Measurements from ENCODE around the gene ZNF425. TPM values are rescaled to one million over a fixed set of nuclear protein-coding genes. Genes with fewer than 3 reads are reported as not detected.

The ZNF425 gene
- total and polyA plus RNA-seq, 9 of the 15 experiments (the other 6 are each of a cell fraction or from before 2014, with no cell fraction given) = 0.03 to 0.89 (median 0.54) TPM

DNA sequence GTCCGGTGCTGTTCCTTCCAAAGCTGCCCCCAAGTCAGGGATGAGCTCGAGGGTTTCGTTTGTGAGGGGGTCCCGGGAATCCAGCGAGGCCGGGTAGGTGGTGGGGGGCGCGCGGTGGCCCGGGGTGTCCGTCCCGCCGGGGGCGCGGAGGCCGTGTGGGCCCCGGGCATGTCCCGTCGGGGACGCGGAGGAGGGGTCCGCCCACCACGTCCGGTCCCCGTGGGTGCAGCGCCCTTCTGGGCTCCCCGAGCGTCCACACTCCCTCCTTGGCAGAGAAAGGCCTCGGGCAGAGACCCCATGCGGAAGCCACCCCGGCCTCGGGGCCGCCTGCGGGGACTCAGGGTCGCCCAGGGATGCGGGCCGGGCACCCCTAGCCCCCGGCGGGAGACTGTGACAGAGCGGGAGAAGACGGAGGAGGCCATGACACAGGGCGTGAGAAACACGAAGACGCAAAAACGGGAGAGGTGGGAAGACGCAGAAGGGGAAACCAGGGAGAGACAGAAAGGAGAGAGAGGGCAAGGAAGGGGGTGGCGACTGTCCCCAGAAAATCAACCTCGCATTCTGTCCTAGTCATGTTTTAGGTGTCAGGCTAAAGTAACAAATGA is 640 bp upstream of the ZNF425 start (continued):
- TF ChIP-seq, protein P1, sequence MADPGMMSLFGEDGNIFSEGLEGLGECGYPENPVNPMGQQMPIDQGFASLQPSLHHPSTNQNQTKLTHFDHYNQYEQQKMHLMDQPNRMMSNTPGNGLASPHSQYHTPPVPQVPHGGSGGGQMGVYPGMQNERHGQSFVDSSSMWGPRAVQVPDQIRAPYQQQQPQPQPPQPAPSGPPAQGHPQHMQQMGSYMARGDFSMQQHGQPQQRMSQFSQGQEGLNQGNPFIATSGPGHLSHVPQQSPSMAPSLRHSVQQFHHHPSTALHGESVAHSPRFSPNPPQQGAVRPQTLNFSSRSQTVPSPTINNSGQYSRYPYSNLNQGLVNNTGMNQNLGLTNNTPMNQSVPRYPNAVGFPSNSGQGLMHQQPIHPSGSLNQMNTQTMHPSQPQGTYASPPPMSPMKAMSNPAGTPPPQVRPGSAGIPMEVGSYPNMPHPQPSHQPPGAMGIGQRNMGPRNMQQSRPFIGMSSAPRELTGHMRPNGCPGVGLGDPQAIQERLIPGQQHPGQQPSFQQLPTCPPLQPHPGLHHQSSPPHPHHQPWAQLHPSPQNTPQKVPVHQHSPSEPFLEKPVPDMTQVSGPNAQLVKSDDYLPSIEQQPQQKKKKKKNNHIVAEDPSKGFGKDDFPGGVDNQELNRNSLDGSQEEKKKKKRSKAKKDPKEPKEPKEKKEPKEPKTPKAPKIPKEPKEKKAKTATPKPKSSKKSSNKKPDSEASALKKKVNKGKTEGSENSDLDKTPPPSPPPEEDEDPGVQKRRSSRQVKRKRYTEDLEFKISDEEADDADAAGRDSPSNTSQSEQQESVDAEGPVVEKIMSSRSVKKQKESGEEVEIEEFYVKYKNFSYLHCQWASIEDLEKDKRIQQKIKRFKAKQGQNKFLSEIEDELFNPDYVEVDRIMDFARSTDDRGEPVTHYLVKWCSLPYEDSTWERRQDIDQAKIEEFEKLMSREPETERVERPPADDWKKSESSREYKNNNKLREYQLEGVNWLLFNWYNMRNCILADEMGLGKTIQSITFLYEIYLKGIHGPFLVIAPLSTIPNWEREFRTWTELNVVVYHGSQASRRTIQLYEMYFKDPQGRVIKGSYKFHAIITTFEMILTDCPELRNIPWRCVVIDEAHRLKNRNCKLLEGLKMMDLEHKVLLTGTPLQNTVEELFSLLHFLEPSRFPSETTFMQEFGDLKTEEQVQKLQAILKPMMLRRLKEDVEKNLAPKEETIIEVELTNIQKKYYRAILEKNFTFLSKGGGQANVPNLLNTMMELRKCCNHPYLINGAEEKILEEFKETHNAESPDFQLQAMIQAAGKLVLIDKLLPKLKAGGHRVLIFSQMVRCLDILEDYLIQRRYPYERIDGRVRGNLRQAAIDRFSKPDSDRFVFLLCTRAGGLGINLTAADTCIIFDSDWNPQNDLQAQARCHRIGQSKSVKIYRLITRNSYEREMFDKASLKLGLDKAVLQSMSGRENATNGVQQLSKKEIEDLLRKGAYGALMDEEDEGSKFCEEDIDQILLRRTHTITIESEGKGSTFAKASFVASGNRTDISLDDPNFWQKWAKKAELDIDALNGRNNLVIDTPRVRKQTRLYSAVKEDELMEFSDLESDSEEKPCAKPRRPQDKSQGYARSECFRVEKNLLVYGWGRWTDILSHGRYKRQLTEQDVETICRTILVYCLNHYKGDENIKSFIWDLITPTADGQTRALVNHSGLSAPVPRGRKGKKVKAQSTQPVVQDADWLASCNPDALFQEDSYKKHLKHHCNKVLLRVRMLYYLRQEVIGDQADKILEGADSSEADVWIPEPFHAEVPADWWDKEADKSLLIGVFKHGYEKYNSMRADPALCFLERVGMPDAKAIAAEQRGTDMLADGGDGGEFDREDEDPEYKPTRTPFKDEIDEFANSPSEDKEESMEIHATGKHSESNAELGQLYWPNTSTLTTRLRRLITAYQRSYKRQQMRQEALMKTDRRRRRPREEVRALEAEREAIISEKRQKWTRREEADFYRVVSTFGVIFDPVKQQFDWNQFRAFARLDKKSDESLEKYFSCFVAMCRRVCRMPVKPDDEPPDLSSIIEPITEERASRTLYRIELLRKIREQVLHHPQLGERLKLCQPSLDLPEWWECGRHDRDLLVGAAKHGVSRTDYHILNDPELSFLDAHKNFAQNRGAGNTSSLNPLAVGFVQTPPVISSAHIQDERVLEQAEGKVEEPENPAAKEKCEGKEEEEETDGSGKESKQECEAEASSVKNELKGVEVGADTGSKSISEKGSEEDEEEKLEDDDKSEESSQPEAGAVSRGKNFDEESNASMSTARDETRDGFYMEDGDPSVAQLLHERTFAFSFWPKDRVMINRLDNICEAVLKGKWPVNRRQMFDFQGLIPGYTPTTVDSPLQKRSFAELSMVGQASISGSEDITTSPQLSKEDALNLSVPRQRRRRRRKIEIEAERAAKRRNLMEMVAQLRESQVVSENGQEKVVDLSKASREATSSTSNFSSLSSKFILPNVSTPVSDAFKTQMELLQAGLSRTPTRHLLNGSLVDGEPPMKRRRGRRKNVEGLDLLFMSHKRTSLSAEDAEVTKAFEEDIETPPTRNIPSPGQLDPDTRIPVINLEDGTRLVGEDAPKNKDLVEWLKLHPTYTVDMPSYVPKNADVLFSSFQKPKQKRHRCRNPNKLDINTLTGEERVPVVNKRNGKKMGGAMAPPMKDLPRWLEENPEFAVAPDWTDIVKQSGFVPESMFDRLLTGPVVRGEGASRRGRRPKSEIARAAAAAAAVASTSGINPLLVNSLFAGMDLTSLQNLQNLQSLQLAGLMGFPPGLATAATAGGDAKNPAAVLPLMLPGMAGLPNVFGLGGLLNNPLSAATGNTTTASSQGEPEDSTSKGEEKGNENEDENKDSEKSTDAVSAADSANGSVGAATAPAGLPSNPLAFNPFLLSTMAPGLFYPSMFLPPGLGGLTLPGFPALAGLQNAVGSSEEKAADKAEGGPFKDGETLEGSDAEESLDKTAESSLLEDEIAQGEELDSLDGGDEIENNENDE (IDR thresholded peaks at IDR 0.05; ENCODE audit: low read depth, low read length) = no peak
- TF ChIP-seq, protein P2, sequence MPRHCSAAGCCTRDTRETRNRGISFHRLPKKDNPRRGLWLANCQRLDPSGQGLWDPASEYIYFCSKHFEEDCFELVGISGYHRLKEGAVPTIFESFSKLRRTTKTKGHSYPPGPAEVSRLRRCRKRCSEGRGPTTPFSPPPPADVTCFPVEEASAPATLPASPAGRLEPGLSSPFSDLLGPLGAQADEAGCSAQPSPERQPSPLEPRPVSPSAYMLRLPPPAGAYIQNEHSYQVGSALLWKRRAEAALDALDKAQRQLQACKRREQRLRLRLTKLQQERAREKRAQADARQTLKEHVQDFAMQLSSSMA (CRISPR knock-in tag; IDR thresholded peaks at IDR 0.05) = no peak
- TF ChIP-seq ZFPM2 (CRISPR knock-in tag; IDR thresholded peaks at IDR 0.05) (no peak), PHF20 (IDR thresholded peaks at IDR 0.05; ENCODE audit: partially characterized antibody) (no peak), CREBBP (IDR thresholded peaks at IDR 0.05; ENCODE audit: low read depth, low read length) (no peak), ZNF140 (CRISPR knock-in tag; IDR thresholded peaks at IDR 0.05) (no peak), SMARCE1 (IDR thresholded peaks at IDR 0.05) (no peak), HCFC1 (IDR thresholded peaks at IDR 0.05; ENCODE audit: low read depth, low read length) (peak; percentile 30; the same call in 1 of the 2 replicates), PHTF2 (CRISPR knock-in tag; IDR thresholded peaks at IDR 0.05) (no peak), NKRF (IDR thresholded peaks at IDR 0.05; ENCODE audit: borderline replicate concordance) (peak; percentile 21; the same call in 1 of the 2 replicates), FOS (IDR thresholded peaks at IDR 0.05; ENCODE audit: extremely low read depth, insufficient read length) (no peak), PRPF4 (IDR thresholded peaks at IDR 0.05; ENCODE audit: insufficient read depth, low read depth, low read length, poor library complexity, severe bottlenecking) (peak; percentile 2), ZKSCAN8 (CRISPR knock-in tag; IDR thresholded peaks at IDR 0.05) (no peak), THRAP3 (IDR thresholded peaks at IDR 0.05; ENCODE audit: borderline replicate concordance) (peak; percentile 55; the same call in 1 of the 2 replicates), BRCA1 (IDR thresholded peaks at IDR 0.05) (no peak), BRCA1 (CRISPR knock-in tag; IDR thresholded peaks at IDR 0.05) (peak; percentile 91; the same call in 1 of the 2 replicates)

All from K562 (cell line).